GM21825 (cell line): ENCODE measurements around the gene BAZ1B.
"Not testable (repeated sequence)": the region's sequence is repeated elsewhere in the genome, so short reads cannot be mapped to it uniquely, and the experiment has no call there.

ENCODE experiments used
- ATAC-seq: cut with Tn5 transposase; IDR thresholded peaks from one replicate; pipeline ENCODE4 v1.9.1; 2021; ENCODE audit warnings: mild to moderate bottlenecking, moderate library complexity; ENCODE audit not compliant: unreplicated experiment

The BAZ1B gene

GRCh38 chr7:73430540-73430939 is 91.6 kb downstream of the BAZ1B start:
- not testable (repeated sequence) for ATAC-seq

- no peak for ATAC-seq
Observed at GRCh38 chr7:73429622-73430505, 92.2 kb downstream of the BAZ1B start.

- ATAC-seq = no peak
Observed at GRCh38 chr7:73429215-73429614, 92.9 kb downstream of the BAZ1B start.

- no peak for ATAC-seq
Observed at GRCh38 chr7:73427902-73428787, 93.9 kb downstream of the BAZ1B start.

- ATAC-seq = no peak
Observed at GRCh38 chr7:73426016-73426415, 96.1 kb downstream of the BAZ1B start.

- no peak for ATAC-seq
Observed at GRCh38 chr7:73425356-73425983, 96.6 kb downstream of the BAZ1B start.

- ATAC-seq = no peak
Observed at GRCh38 chr7:73424489-73424885, 97.6 kb downstream of the BAZ1B start.

GRCh38 chr7:73423519-73424488 is 98.3 kb downstream of the BAZ1B start:
- peak; percentile 60 for ATAC-seq

GRCh38 chr7:73420610-73421009 is 101.5 kb downstream of the BAZ1B start:
- ATAC-seq = not testable (repeated sequence)

GRCh38 chr7:73420016-73420415 is 102.1 kb downstream of the BAZ1B start:
- not testable (repeated sequence) for ATAC-seq

GRCh38 chr7:73418113-73418703 is 103.9 kb downstream of the BAZ1B start:
- ATAC-seq = no peak

GRCh38 chr7:73410541-73411131 is 111.5 kb downstream of the BAZ1B start:
- not testable (repeated sequence) for ATAC-seq

GRCh38 chr7:73404860-73405259 is 117.2 kb downstream of the BAZ1B start:
- not testable (repeated sequence) for ATAC-seq

- not testable (repeated sequence) for ATAC-seq
Observed at GRCh38 chr7:73399185-73400050, 122.7 kb downstream of the BAZ1B start.

- ATAC-seq = no peak
Observed at GRCh38 chr7:73397521-73398281, 124.4 kb downstream of the BAZ1B start.

- no peak for ATAC-seq
Observed at GRCh38 chr7:73395538-73396503, 126.3 kb downstream of the BAZ1B start.
